Measurements from ENCODE around the gene PTPRB.

GRCh38 chr12:70467476-70467875 lies 169.8 kb downstream of the PTPRB start:
- no peak for TF ChIP-seq POLR2AphosphoS5 (IDR thresholded peaks at IDR 0.05; ENCODE audit: low read depth, low read length)
- no peak for TF ChIP-seq TAF1 (IDR thresholded peaks at IDR 0.05; ENCODE audit: borderline replicate concordance, insufficient read depth, low read length)

All from PFSK-1 (cell line).